HepG2 (cell line): Measurements from ENCODE around the gene GLB1L.
A peak's percentile ranks its signal among the peaks of the same experiment; 100 is the strongest.

Source experiments
- CBX2 ChIP-seq, 2 experiments: fragments of 200-600 bp in 1 of 2; sonication (generic); formaldehyde crosslinking in 1 of 2; IDR thresholded peaks; 2 replicates each; pipeline versions ENCODE4 v1.7.0 to v1.8.1; 2018 to 2022; ENCODE audit warnings: low read depth in 2 of 2, low read length in 1 of 2, mild to moderate bottlenecking in 1 of 2, missing genetic modification reagents in 1 of 2
- CBX5 ChIP-seq: sonication (generic); formaldehyde crosslinking; IDR thresholded peaks from 2 replicates; pipeline ENCODE4 v1.4.0; 2020; ENCODE audit warnings: missing genetic modification reagents, borderline replicate concordance
- CTCF ChIP-seq: sonication (generic); formaldehyde crosslinking; IDR thresholded peaks from 2 replicates; pipeline ENCODE4 v1.5.0; 2020; ENCODE audit warnings: mild to moderate bottlenecking, missing genetic modification reagents, moderate library complexity
- FOXM1 ChIP-seq: sonication (generic); formaldehyde crosslinking; IDR thresholded peaks from 2 replicates; pipeline ENCODE4 v1.5.0; 2020; ENCODE audit warnings: missing genetic modification reagents
- MEF2D ChIP-seq: sonication (generic); formaldehyde crosslinking; IDR thresholded peaks from 2 replicates; pipeline ENCODE4 v1.5.1; 2020; ENCODE audit warnings: mild to moderate bottlenecking, missing genetic modification reagents
- NFIC ChIP-seq: IDR thresholded peaks from 2 replicates; pipeline ENCODE4 v1.6.1; 2012; ENCODE audit warnings: mild to moderate bottlenecking, low read length, inconsistent platforms
- NR2C2 ChIP-seq: sonication (generic); formaldehyde crosslinking; IDR thresholded peaks from 2 replicates; pipeline ENCODE4 v1.4.0; 2020; ENCODE audit warnings: missing genetic modification reagents, mild to moderate bottlenecking, moderate library complexity, borderline replicate concordance
- RFX5 ChIP-seq: IDR thresholded peaks from 2 replicates; pipeline ENCODE4 v1.6.1; 2011; ENCODE audit warnings: low read depth, low read length, improper control_type of control experiment
- SIN3A ChIP-seq: IDR thresholded peaks from 2 replicates; pipeline ENCODE4 v1.6.1; 2011; ENCODE audit warnings: low read depth, mild to moderate bottlenecking, control low read depth, low read length, borderline replicate concordance
- TCF7L2 ChIP-seq: IDR thresholded peaks from 2 replicates; pipeline ENCODE4 v1.6.1; 2011; ENCODE audit warnings: mild to moderate bottlenecking, low read depth, low read length, moderate library complexity
- YY1 ChIP-seq: IDR thresholded peaks from 2 replicates; pipeline ENCODE4 v1.6.1; 2011; ENCODE audit warnings: low read length, low read depth, moderate library complexity, mild to moderate bottlenecking; ENCODE audit not compliant: insufficient read depth, insufficient replicate concordance
- ZBTB7A ChIP-seq: sonication (generic); formaldehyde crosslinking; IDR thresholded peaks from 2 replicates; pipeline ENCODE4 v1.8.0; 2022; ENCODE audit warnings: mild to moderate bottlenecking, missing genetic modification reagents
- ZNF274 ChIP-seq: sonication (generic); formaldehyde crosslinking; IDR thresholded peaks from 2 replicates; pipeline ENCODE4 v1.5.1; 2020; ENCODE audit warnings: mild to moderate bottlenecking, missing genetic modification reagents
- ZNF383 ChIP-seq: sonication (generic); formaldehyde crosslinking; IDR thresholded peaks from 2 replicates; pipeline ENCODE4 v1.4.0; 2020; ENCODE audit warnings: missing genetic modification reagents, mild to moderate bottlenecking, borderline replicate concordance

GRCh38 chr2:219279916-219280516 lies 34.8 kb upstream of the GLB1L start:
- TF ChIP-seq ZNF383 (no peak), CBX5 (CRISPR knock-in tag) (no peak), ZNF274 (CRISPR knock-in tag) (no peak), CTCF (CRISPR knock-in tag) (peak; percentile 10; the same call in 1 of the 2 replicates), RFX5 (no peak), ZBTB7A (CRISPR knock-in tag) (no peak), TCF7L2 (no peak), SIN3A (no peak), NR2C2 (CRISPR knock-in tag) (no peak), YY1 (no peak), MEF2D (CRISPR knock-in tag) (no peak), CBX2 (IDR thresholded peaks at IDR 0.05; ENCODE audit: low read depth, low read length) (no peak), CBX2 (CRISPR knock-in tag; IDR thresholded peaks at IDR 0.05; ENCODE audit: low read depth) (no peak), NFIC (no peak), FOXM1 (no peak)
